ENCODE measurements around the gene INO80.

INO80 gene

GRCh38 chr15:41116116-41116961 is at the start of gene INO80:
INO80 (minus strand) TSS chr15:41116280; CDS start chr15:41096310, 19,970 bp downstream.
- in situ Hi-C loops (cut with HindIII; ENCODE audit: low sequenced_read_pairs) = no loop called here
- TF ChIP-seq CTCF (IDR thresholded peaks at IDR 0.05; ENCODE audit: low read depth, low read length, missing control alignments) = no peak
- peak; percentile 96 for DNase-seq (ENCODE audit: low read depth)
- H3K4me3 ChIP-seq (ENCODE audit: low read depth, low read length) = peak within 1 kb of the TSS; percentile 98

GRCh38 chr15:41161736-41162135 is 45.7 kb upstream of the INO80 start:
- H3K4me3 ChIP-seq (ENCODE audit: low read depth, low read length) = no peak overlapping the region
- TF ChIP-seq CTCF (IDR thresholded peaks at IDR 0.05; ENCODE audit: low read depth, low read length, missing control alignments) = no peak
- no peak for DNase-seq (ENCODE audit: low read depth)
- in situ Hi-C loops (cut with HindIII; ENCODE audit: low sequenced_read_pairs) = no loop called here

GRCh38 chr15:41161336-41161735 is 45.3 kb upstream of the INO80 start:
- no peak overlapping the region for H3K4me3 ChIP-seq (ENCODE audit: low read depth, low read length)
- in situ Hi-C loops (cut with HindIII; ENCODE audit: low sequenced_read_pairs) = no loop called here
- DNase-seq (ENCODE audit: low read depth) = no peak
- TF ChIP-seq CTCF (IDR thresholded peaks at IDR 0.05; ENCODE audit: low read depth, low read length, missing control alignments) = no peak

- no peak overlapping the region for H3K4me3 ChIP-seq (ENCODE audit: low read depth, low read length)
- DNase-seq (ENCODE audit: low read depth) = no peak
- in situ Hi-C loops (cut with HindIII; ENCODE audit: low sequenced_read_pairs) = no loop called here
- TF ChIP-seq CTCF (IDR thresholded peaks at IDR 0.05; ENCODE audit: low read depth, low read length, missing control alignments) = no peak
These were observed 44.7 kb upstream of the INO80 start for GRCh38 chr15:41160639-41161315.

- no peak for TF ChIP-seq CTCF (IDR thresholded peaks at IDR 0.05; ENCODE audit: low read depth, low read length, missing control alignments)
- DNase-seq (ENCODE audit: low read depth) = no peak
- no peak overlapping the region for H3K4me3 ChIP-seq (ENCODE audit: low read depth, low read length)
- in situ Hi-C loops (cut with HindIII; ENCODE audit: low sequenced_read_pairs) = no loop called here
These were observed 38.3 kb upstream of the INO80 start for GRCh38 chr15:41154412-41154811.

GRCh38 chr15:41153733-41154132 is 37.7 kb upstream of the INO80 start:
- TF ChIP-seq CTCF (IDR thresholded peaks at IDR 0.05; ENCODE audit: low read depth, low read length, missing control alignments) = no peak
- H3K4me3 ChIP-seq (ENCODE audit: low read depth, low read length) = no peak overlapping the region
- in situ Hi-C loops (cut with HindIII; ENCODE audit: low sequenced_read_pairs) = no loop called here
- DNase-seq (ENCODE audit: low read depth) = no peak

Data from astrocyte of the cerebellum (primary cell).